SU-DHL-6 (cell line): ENCODE results near the gene USP54.

Experiments
- H2AFZ ChIP-seq: fragments of 200-600 bp; sonication (generic); 2 replicates; pipeline ENCODE4 v1.6.1; 2014; ENCODE audit warnings: low read depth, mild to moderate bottlenecking, moderate library complexity, mixed read lengths, antibody characterized with exemption, low read length; ENCODE audit not compliant: severe bottlenecking
- H3F3A ChIP-seq: fragments of 200-600 bp; shearing (Covaris generic); 2 replicates; pipeline ENCODE4 v1.6.0; 2016; ENCODE audit warnings: antibody characterized with exemption, mild to moderate bottlenecking; ENCODE audit not compliant: insufficient read depth
- H3K27ac ChIP-seq: fragments of 200-600 bp; sonication (generic); 2 replicates; pipeline ENCODE4 v1.5.1; 2016; ENCODE audit warnings: low read depth, mild to moderate bottlenecking, low read length, moderate library complexity, mixed read lengths
- H3K27me3 ChIP-seq: fragments of 200-600 bp; sonication (generic), shearing (Covaris generic); 2 replicates; pipeline ENCODE4 v1.6.0; 2014; ENCODE audit warnings: mild to moderate bottlenecking, low read length
- H3K36me3 ChIP-seq: fragments of 200-600 bp; sonication (generic); 2 replicates; pipeline ENCODE4 v1.6.1; 2014; ENCODE audit warnings: mild to moderate bottlenecking, low read length, mixed read lengths
- H3K4me2 ChIP-seq: fragments of 300-600, 200-600 bp; shearing (Covaris generic), sonication (generic); 2 replicates; pipeline ENCODE4 v1.6.0; 2014; ENCODE audit warnings: low read length, low read depth, mild to moderate bottlenecking; ENCODE audit not compliant: poor library complexity, severe bottlenecking
- H3K4me3 ChIP-seq: fragments of 200-600 bp; sonication (generic); 2 replicates; pipeline ENCODE4 v1.5.1; 2014; ENCODE audit warnings: antibody characterized with exemption, low read length, mild to moderate bottlenecking, mixed read lengths; ENCODE audit not compliant: insufficient read depth, poor library complexity, severe bottlenecking
- H3K79me2 ChIP-seq: fragments of 200-600 bp; sonication (generic); 2 replicates; pipeline ENCODE4 v1.6.1; 2014; ENCODE audit warnings: mild to moderate bottlenecking, low read length, moderate library complexity; ENCODE audit not compliant: insufficient read depth
- H3K9ac ChIP-seq: fragments of 200-600 bp; sonication (generic); 2 replicates; pipeline ENCODE4 v1.7.0; 2014; ENCODE audit warnings: mild to moderate bottlenecking, low read length
- H3K9me2 ChIP-seq: fragments of 200-600 bp; sonication (generic); replicated peaks from 2 replicates; pipeline ENCODE4 v1.6.1; 2014; ENCODE audit warnings: low read length; ENCODE audit not compliant: insufficient read depth
- H3K9me3 ChIP-seq: fragments of 200-600 bp; sonication (generic); 2 replicates; pipeline ENCODE4 v1.6.1; 2014; ENCODE audit warnings: low read length, mixed read lengths; ENCODE audit not compliant: insufficient read depth
- H4K20me1 ChIP-seq: fragments of 200-600 bp; sonication (generic); 2 replicates; pipeline ENCODE4 v1.6.1; 2014; ENCODE audit warnings: low read depth, mild to moderate bottlenecking, antibody characterized with exemption, low read length, moderate library complexity, mixed read lengths
- EZH2phosphoT487 ChIP-seq: fragments of 200-600 bp; sonication (generic), shearing (Covaris generic); conservative IDR thresholded peaks from 2 replicates; pipeline ENCODE4 v1.6.1; 2018; ENCODE audit warnings: mild to moderate bottlenecking, antibody characterized with exemption, low read length, moderate library complexity, mixed read lengths
- TF ChIP-seq, protein P1 (sequence below): fragments of 200-600 bp; sonication (generic); IDR thresholded peaks from one replicate; pipeline ENCODE4 v1.5.1; 2017; ENCODE audit warnings: antibody characterized with exemption, mild to moderate bottlenecking, low read length, moderate library complexity; ENCODE audit not compliant: insufficient read depth, poor library complexity, severe bottlenecking

USP54 gene

DNA sequence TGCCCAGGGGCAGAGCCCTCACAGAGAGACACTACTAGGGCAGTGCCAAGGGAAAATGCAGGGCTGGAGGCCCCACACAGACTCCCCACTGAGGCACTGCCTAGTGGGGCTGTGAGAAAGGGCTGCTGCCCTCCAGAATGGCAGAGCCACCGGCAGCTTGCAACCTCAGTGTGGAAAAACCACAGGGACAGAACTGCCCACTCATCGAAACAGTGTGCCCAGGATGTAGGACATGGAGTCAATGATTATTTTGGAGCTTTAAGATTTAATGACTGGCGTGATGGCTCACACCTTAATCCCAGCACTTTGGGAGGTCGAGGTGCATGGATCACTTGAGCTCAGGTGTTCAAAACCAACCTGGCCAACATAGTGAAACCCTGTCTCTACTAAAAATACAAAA lies 130.2 kb downstream of the USP54 start:
- Histone ChIP-seq H3K4me2 (no peak overlapping the region), H2AFZ (no peak overlapping the region), H3K9me2 (no peaks in the 10 kb centered on the region), H3K36me3 (peaks cover 6% of the 10 kb centered on the region; the same call in 1 of the 2 replicates), H3F3A (no peaks in the 10 kb centered on the region), H3K9ac (no peak overlapping the region), H3K4me3 (no peak overlapping the region), H3K27ac (no peak overlapping the region), H3K9me3 (no peaks in the 10 kb centered on the region), H3K27me3 (no peaks in the 10 kb centered on the region), H4K20me1 (no peaks in the 10 kb centered on the region), H3K79me2 (no peaks in the 10 kb centered on the region)
- TF ChIP-seq, protein P1, sequence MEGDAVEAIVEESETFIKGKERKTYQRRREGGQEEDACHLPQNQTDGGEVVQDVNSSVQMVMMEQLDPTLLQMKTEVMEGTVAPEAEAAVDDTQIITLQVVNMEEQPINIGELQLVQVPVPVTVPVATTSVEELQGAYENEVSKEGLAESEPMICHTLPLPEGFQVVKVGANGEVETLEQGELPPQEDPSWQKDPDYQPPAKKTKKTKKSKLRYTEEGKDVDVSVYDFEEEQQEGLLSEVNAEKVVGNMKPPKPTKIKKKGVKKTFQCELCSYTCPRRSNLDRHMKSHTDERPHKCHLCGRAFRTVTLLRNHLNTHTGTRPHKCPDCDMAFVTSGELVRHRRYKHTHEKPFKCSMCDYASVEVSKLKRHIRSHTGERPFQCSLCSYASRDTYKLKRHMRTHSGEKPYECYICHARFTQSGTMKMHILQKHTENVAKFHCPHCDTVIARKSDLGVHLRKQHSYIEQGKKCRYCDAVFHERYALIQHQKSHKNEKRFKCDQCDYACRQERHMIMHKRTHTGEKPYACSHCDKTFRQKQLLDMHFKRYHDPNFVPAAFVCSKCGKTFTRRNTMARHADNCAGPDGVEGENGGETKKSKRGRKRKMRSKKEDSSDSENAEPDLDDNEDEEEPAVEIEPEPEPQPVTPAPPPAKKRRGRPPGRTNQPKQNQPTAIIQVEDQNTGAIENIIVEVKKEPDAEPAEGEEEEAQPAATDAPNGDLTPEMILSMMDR: no peak
- no peak for TF ChIP-seq EZH2phosphoT487

DNA sequence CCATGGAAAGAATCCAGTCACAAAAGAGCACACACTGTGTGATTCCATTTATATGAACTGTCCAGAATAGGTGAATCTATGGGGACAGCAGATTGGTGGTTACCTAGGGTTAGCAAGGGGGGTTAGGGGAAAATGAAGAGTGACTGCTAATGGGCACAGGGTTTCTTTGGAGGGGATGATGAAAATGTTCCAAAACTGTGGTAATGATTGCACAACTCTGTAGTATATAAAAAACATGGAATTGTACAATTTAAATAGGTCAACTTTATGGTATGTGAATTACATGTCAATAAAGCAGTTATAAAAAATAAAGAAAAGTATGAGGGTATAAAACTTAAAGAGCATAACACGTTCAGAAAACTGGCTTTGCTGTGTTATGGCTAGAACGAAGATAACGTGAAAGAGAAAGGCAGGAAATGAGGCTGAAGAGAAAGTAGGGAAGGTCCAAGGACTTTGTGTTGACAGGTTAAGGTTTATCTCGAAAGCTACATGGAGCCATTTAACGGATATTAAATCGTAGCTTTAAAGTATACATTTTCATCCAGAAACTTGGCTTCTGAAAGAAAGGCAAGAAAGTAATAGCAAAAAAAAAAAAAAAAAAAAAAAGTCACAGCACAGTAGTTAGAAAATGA lies 131.3 kb downstream of the USP54 start:
- Histone ChIP-seq H2AFZ (no peak overlapping the region), H3K79me2 (no peaks in the 10 kb centered on the region), H4K20me1 (no peaks in the 10 kb centered on the region), H3K9me3 (no peaks in the 10 kb centered on the region), H3K9me2 (no peaks in the 10 kb centered on the region), H3K9ac (no peak overlapping the region), H3K27me3 (no peaks in the 10 kb centered on the region), H3K4me2 (no peak overlapping the region), H3K4me3 (no peak overlapping the region), H3F3A (no peaks in the 10 kb centered on the region), H3K27ac (no peak overlapping the region), H3K36me3 (0 out of 2 replicates have a peak, but pooled peaks cover 6% of the 10 kb centered on the region)
- TF ChIP-seq EZH2phosphoT487: no peak
- TF ChIP-seq, protein P1: no peak

DNA sequence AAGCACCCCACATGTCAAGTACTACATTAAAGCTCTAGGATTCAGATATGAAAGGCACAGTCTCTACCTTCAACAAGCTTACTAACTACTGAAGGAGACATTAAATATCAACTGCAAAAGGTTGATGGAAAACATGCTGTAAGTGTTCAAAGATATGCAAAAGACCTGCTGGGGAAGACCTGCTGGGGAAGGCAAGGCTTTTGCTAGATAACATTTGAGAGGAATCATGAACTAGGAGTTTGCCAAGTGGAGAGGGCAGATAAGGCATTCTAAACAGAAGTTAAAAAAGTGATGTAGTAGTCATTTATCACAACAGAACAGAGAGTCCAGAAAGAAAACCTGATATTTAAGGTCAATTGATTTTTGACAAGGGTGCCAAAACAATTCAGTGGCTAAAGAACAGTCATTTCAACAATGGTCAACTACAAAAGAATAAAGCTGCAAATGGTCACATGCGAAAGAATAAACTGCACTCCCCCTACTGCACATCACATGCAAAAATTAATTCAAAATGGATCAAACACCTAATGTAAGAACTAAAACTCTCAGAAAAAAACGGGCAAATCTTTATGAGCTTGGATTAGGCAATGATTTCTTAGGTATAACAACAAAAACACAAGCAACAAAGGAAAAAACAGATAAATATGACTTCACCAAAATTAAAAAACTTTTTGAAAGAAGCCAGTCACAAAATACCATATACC lies 134.8 kb downstream of the USP54 start:
- H4K20me1 ChIP-seq: no peaks in the 10 kb centered on the region
- H3K27me3 ChIP-seq: no peaks in the 10 kb centered on the region
- no peak overlapping the region for H3K4me3 ChIP-seq
- no peaks in the 10 kb centered on the region for H3K79me2 ChIP-seq
- 0 out of 2 replicates have a peak, but pooled peaks cover 9% of the 10 kb centered on the region for H3F3A ChIP-seq
- no peaks in the 10 kb centered on the region for H3K9me3 ChIP-seq
- no peak overlapping the region for H3K27ac ChIP-seq
- peaks cover 15% of the 10 kb centered on the region; the same call in 1 of the 2 replicates for H3K36me3 ChIP-seq
- no peak overlapping the region for H3K9ac ChIP-seq
- no peak overlapping the region for H3K4me2 ChIP-seq
- no peaks in the 10 kb centered on the region for H3K9me2 ChIP-seq
- no peak for TF ChIP-seq EZH2phosphoT487
- TF ChIP-seq, protein P1: no peak
- no peak overlapping the region for H2AFZ ChIP-seq
